Stimulated activated CD4-positive, alpha-beta T cell treated with anti-CD3 and anti-CD28 coated beads, Interleukin-1b, Interleukin-23, amount 100 ng/mL, for 1 hour (primary cell): Measurements from ENCODE around the gene HSD17B2.
"Not testable (repeated sequence)": the region's sequence is repeated elsewhere in the genome, so short reads cannot be mapped to it uniquely, and the experiment has no call there.

Experiments used
- DNase-seq, 2 donors: peaks; one replicate each; pipeline ENCODE4 v3.0.0-alpha.2; 2020; ENCODE audit warnings: low read depth in 2 of 2

The HSD17B2 gene

DNA sequence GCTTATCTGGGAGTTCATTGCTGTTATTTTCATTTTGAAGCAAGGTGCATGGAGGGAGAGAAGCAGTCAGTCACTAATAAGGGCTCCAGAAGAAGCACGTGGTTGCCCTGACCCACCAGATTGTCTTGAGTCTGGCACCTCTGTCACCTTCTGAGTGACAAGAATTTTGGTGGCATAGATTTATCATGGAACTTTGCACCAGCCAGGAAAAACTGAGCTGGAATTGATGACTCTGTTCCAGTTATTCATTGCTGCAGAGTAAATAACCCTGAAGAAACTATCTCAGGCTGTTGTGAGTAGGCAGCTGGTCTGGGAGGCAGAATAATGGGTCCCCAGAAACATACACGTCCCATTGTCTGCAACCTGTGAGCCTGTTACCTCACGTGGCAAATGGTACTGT is 44.8 kb downstream of the HSD17B2 start:
- DNase-seq, result no peak

DNA sequence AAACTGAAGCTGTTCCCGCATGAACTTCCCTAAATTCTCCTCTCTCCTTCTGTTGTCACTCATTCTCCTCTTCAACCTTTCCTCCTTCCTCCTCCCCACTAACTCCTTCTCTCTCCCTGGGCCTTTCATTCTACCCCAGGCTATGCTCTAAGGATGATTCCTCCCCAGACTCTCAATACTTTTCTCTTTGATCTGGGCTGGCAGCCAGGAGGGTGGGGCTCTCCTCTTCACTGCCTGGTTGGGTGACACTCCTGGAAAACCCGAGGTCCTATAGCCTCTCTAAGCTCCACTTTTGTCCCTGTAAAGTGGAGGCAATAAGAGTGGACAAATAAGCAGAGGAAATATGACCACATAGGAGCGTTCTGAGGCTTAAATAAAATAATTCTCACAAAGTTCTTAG is 46.2 kb downstream of the HSD17B2 start:
- DNase-seq, result no peak

DNA sequence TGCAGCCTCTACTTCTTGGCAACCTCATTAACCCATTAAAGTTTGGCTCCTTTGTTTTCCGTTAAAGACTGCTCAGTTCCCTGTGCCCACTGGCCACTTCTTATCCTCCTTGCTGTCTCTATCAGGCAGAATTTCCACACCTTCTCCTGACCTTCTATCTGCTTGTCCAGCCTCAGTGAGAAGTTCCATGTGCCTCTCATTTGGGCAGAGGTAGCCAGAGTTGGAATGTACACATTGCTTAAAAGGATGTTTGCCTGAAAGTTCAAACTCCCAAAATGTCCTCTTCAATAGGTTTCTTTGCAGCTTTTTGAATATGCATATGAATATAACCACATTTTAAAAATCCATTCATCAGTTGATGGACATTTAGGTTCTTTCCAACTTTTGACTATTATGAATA is 47.0 kb downstream of the HSD17B2 start:
- no peak for DNase-seq

GRCh38 chr16:82082543-82083244 is 47.6 kb downstream of the HSD17B2 start:
- DNase-seq, result no peak

- no peak for DNase-seq
Observed at GRCh38 chr16:82083710-82084353, 48.8 kb downstream of the HSD17B2 start.

GRCh38 chr16:82085011-82085779 is 50.1 kb downstream of the HSD17B2 start:
- DNase-seq, result no peak

DNA sequence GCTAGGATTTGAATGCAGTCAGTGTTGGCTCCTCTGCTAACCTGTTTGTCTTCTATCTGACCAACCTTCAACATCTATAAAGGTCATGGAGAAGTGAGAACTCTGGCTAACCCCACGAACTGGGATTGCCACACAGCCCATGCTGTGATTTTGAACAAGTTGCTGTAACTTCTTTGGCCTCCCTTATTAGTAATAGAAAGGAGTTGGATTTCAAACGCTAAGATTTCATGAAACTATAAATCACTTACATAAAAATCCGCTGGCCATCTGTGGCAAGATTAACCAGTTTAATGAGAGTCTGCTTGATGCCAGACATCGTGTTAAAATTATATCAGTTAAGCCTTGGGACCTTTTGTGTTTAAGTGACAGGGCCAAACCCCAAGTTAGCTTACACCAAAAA is 53.4 kb downstream of the HSD17B2 start:
- DNase-seq, result no peak

DNA sequence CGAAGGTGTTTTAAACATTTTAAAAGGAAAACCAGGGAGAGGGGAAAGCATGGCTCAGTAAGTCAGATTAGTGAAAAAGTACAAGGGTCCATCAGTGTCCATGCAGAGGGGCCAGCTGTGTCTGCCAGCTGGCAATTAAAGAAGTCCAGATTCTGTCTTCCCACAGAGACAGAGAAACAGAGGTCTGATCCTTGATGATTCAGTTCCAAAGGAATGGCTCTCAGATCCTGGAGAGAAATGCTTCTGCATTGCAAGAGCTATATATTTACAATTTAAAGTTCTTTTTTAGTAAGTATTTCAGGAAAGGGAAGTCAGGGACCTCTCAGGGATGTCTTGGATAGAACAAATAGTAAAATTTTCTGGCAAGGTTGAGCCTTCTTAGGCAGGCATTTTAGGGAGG is 56.2 kb downstream of the HSD17B2 start:
- DNase-seq, result no peak

DNA sequence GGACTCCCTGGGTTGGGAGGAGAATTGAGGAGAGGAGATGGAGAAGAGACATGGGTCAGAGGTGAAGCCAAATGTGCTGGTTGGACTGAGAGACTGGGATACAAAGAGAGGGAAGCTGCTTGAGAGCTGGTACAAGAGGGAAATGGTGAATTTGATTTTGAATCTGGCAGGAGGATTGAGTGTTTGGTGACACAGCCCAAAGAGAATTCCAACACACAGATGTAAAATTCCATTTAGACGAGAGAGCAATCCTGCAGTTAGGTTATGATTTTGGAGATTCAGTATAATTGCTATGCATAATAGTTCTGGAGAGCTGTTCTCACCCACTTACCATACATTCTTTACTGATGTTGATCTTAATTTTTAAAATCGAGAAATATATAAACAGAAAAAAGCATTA is 57.7 kb downstream of the HSD17B2 start:
- DNase-seq, result no peak

DNA sequence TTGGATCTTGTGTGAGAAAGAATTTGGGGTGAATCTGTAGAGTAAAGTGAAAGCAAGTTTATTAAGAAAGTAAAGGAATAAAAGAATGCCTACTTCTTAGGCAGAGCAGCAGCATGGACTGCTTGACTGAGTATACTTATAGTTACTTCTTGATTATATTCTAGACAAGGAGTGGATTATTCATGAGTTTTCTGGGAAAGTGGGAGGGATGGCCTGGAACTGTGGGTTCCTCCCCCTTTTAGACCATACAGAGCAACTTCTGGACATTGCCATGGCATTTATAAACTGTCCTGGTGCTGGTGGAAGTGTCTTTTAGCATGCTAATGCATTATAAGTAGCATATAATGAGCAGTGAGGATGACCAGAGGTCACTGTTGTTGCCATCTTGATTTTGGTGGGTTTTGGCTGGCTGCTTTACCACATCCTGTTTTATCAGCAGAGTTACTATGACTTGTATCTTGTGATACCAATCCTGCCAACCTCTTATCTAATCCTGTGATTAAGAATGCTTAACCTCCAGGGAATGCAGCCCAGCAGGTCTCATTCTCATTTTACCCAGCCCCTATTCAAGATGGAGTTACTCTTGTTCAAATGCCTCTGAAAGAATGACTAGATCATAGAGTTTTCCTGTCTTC is 58.7 kb downstream of the HSD17B2 start:
- no peak for DNase-seq

DNA sequence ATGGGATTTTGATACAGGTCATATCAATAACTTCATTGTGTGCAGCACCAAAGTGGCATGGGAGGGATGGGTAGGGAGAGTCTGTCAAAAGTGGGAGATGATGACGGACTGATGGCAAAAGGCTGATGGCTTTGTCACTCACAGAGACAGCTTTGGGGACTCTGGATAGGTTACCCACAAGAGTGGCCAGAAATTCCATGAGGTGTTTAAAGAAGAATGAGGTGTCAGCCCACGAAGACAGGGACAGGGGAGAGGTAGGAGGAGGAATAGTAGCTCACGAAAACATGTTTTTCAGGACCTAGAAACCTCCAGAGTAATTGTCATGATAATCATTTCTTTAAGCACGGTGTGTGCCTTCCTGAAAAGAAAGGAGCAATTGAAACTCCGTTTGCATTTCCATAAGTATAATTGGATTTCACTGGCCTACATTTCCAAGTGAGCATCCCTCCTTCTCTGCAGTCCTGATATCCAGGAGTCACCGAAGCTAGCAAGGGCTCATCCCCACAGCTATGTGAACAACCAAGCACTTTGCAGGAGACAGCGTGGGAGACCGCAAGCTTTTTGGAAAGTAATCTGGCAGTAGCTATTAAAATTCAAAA is 60.0 kb downstream of the HSD17B2 start:
- no peak for DNase-seq

GRCh38 chr16:82096641-82097040 is 61.6 kb downstream of the HSD17B2 start:
- no peak for DNase-seq

DNA sequence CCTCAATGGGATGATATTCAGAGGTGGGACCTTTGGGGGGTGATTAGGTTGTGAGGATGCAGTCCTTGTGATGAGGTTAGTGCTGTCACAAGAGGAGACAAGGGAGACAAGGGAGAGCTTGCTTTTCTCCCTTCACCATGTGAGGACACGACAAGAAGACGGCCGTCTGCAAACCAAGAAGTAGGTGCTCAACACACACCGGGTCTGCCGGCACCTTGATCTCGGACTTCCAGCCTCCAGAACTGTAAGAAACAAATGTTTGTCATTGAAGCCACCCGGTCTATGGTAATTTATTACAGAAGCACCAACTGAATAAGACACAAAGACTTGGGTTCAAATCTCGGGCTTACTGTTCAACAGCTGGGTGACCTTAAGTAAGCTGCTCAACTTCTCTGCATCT is 70.1 kb downstream of the HSD17B2 start:
- no peak for DNase-seq

- no peak for DNase-seq
Observed at GRCh38 chr16:82108100-82108499, 73.0 kb downstream of the HSD17B2 start.

- DNase-seq, result no peak
Observed at GRCh38 chr16:82108774-82109173, 73.7 kb downstream of the HSD17B2 start.

DNA sequence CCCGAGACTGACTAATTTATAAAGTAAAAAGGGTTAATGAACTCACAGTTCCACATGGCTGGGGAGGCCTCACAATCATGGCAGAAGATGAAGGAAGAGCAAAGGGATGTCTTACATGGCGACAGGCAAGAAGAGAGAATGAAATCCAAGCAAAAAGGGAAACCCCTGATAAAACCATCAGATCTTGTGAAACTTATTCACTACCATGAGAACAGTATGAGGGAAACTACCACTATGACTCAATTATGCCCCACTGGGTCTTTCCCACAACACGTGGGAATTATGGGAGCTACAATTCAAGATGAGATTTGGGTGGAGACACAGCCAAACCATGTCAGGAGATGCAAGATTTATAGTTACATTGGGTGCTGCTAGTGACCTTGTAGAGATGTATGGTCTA is 74.2 kb downstream of the HSD17B2 start:
- not testable (repeated sequence) for DNase-seq

- DNase-seq, result no peak
Observed at GRCh38 chr16:82111944-82112343, 76.9 kb downstream of the HSD17B2 start.

DNA sequence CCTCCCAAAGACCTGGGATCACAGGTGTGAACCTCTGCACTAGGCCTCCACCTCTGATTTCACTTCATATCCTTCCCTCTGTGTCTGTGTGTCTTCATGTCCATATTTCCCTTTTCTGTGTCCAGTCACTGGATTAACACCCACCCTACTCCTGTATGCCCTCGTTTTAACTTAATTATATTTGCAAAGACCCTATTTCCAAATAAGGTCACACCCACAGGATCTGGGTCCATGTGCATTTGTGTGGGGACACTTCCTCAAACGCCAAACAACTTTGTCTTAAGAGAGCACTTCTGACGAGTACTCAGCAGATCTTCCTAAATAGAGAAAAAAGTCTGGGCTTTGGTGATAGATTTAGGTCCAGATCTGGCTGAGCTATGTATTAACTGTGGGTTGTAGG is 78.7 kb downstream of the HSD17B2 start:
- DNase-seq, result no peak

- DNase-seq, result no peak
Observed at GRCh38 chr16:82116535-82116934, 81.5 kb downstream of the HSD17B2 start.

DNA sequence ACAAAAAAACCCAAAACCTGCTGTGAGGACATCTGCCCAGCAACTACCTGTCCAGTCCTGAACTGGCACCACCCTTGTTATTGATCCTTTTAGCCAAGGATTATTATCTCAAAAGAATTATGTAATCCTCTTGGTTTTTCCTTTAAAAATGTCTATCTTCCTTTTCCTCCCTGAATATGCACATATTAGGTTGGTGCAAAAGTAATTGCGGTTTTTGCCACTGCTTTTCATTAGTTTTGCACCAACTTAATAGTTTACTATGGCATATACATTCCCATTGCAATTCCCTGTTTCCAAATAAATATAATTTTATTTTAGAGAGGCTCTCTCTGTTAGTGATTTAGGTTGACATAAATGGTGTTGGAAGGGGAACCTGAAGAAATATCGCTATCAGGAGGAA is 83.7 kb downstream of the HSD17B2 start:
- DNase-seq, result no peak

- DNase-seq, result no peak
Observed at GRCh38 chr16:82119405-82119804, 84.4 kb downstream of the HSD17B2 start.

GRCh38 chr16:82124651-82125050 is 89.6 kb downstream of the HSD17B2 start:
- DNase-seq, result no peak
